Measurements from ENCODE around the gene NSMF. TPM values are rescaled to one million over a fixed set of nuclear protein-coding genes. Genes with fewer than 3 reads are reported as not detected.

Gene NSMF
- total and polyA plus RNA-seq, 4 donors = 13.8 to 39.8 (median 30.1) TPM

GRCh38 chr9:137446851-137447471, 12.2 kb downstream of the NSMF start:
- Histone ChIP-seq H3K9ac (ENCODE audit: insufficient read depth in 1 of 2, low read length in 2 of 2) (no peak overlapping the region), H3K27ac (ENCODE audit: low read depth in 1 of 2, low read length in 1 of 2) (no peak overlapping the region), H3K4me1 (ENCODE audit: control insufficient read depth in 5 of 5, insufficient read depth in 5 of 5, low read length in 5 of 5) (peaks cover 0 to 14% (median 4%) of the 10 kb centered on the region in 5 donors), H3K9me3 (ENCODE audit: control insufficient read depth in 4 of 4, insufficient read depth in 3 of 4, low read length in 3 of 4) (peaks cover 0 to 3% (median 0%) of the 10 kb centered on the region in 4 donors), H3K4me3 (no peak overlapping the region), H3K36me3 (ENCODE audit: control insufficient read depth in 4 of 4, insufficient read depth in 4 of 4, low read length in 4 of 4) (peaks cover 0 to 10% (median 0%) of the 10 kb centered on the region in 4 donors), H3K27me3 (ENCODE audit: control insufficient read depth in 3 of 3, insufficient read depth in 3 of 3, low read length in 2 of 3) (no peaks in the 10 kb centered on the region)
- no peak for TF ChIP-seq CTCF (IDR thresholded peaks at IDR 0.05; ENCODE audit: control extremely low read depth, extremely low read depth)
- no peak for DNase-seq
- no peak for ATAC-seq (ENCODE audit: insufficient read depth, low FRiP score)
- 73 to 77% methylated on average over 21 of the region's 21 CpGs for WGBS, 2 donors

GRCh38 chr9:137445930-137446431, 13.2 kb downstream of the NSMF start:
- 52 to 77% methylated on average over 19 of the region's 19 CpGs for WGBS, 2 donors
- TF ChIP-seq CTCF (IDR thresholded peaks at IDR 0.05; ENCODE audit: control extremely low read depth, extremely low read depth) = no peak
- Histone ChIP-seq H3K4me3 (no peak overlapping the region), H3K27ac (ENCODE audit: low read depth in 1 of 2, low read length in 1 of 2) (no peak overlapping the region), H3K36me3 (ENCODE audit: control insufficient read depth in 4 of 4, insufficient read depth in 4 of 4, low read length in 4 of 4) (peaks cover 0 to 10% (median 0%) of the 10 kb centered on the region in 4 donors), H3K9ac (ENCODE audit: insufficient read depth in 1 of 2, low read length in 2 of 2) (no peak overlapping the region), H3K9me3 (ENCODE audit: control insufficient read depth in 4 of 4, insufficient read depth in 3 of 4, low read length in 3 of 4) (peaks cover 0 to 3% (median 0%) of the 10 kb centered on the region in 4 donors), H3K27me3 (ENCODE audit: control insufficient read depth in 3 of 3, insufficient read depth in 3 of 3, low read length in 2 of 3) (no peaks in the 10 kb centered on the region), H3K4me1 (ENCODE audit: control insufficient read depth in 5 of 5, insufficient read depth in 5 of 5, low read length in 5 of 5) (peaks cover 0 to 14% (median 4%) of the 10 kb centered on the region in 5 donors)
- DNase-seq = no peak
- no peak for ATAC-seq (ENCODE audit: insufficient read depth, low FRiP score)

GRCh38 chr9:137445275-137445807, 13.8 kb downstream of the NSMF start:
- 20 to 23% methylated on average over 14 of the region's 14 CpGs for WGBS, 2 donors
- TF ChIP-seq CTCF (IDR thresholded peaks at IDR 0.05; ENCODE audit: control extremely low read depth, extremely low read depth) = peak; percentile 60
- H3K36me3 ChIP-seq (ENCODE audit: control insufficient read depth in 4 of 4, insufficient read depth in 4 of 4, low read length in 4 of 4) = peaks cover 0 to 10% (median 0%) of the 10 kb centered on the region in 4 donors
- ATAC-seq (ENCODE audit: insufficient read depth, low FRiP score) = peak; percentile 85
- no peak overlapping the region for H3K4me3 ChIP-seq
- H3K9me3 ChIP-seq (ENCODE audit: control insufficient read depth in 4 of 4, insufficient read depth in 3 of 4, low read length in 3 of 4) = peaks cover 0 to 3% (median 0%) of the 10 kb centered on the region in 4 donors
- no peak overlapping the region for H3K9ac ChIP-seq (ENCODE audit: insufficient read depth in 1 of 2, low read length in 2 of 2)
- no peaks in the 10 kb centered on the region for H3K27me3 ChIP-seq (ENCODE audit: control insufficient read depth in 3 of 3, insufficient read depth in 3 of 3, low read length in 2 of 3)
- no peak overlapping the region for H3K27ac ChIP-seq (ENCODE audit: low read depth in 1 of 2, low read length in 1 of 2)
- peaks cover 0 to 14% (median 4%) of the 10 kb centered on the region in 5 donors for H3K4me1 ChIP-seq (ENCODE audit: control insufficient read depth in 5 of 5, insufficient read depth in 5 of 5, low read length in 5 of 5)
- peak; percentile 65 to 72 (median 66) for DNase-seq

All from lung (tissue), 12 donors.